Tibial artery (tissue), 4 donors: ENCODE measurements around the gene SLC26A1.

ENCODE experiments used
- DNase-seq, 2 donors: peaks; one replicate each; pipeline ENCODE4 v3.0.0-alpha.2; 2019
- H3K27ac ChIP-seq, 2 donors: fragments of 200-600 bp; sonication (generic) in 1 of 2; 1 replicate in 1 of 2; 2 replicates in 1 of 2; pipeline ENCODE4 v1.5.1; 2018 to 2019; ENCODE audit warnings: mild to moderate bottlenecking in 1 of 2
- H3K27me3 ChIP-seq, 2 donors: fragments of 200-600 bp; sonication (generic) in 1 of 2; one replicate each; pipeline versions ENCODE4 v1.5.1 to v1.6.0; 2016 to 2019
- H3K36me3 ChIP-seq, 3 donors: fragments of 200-600 bp; sonication (generic) in 2 of 3; one replicate each; pipeline ENCODE4 v1.5.1; 2016 to 2019; ENCODE audit warnings: mild to moderate bottlenecking in 2 of 3
- H3K4me1 ChIP-seq, 4 donors: fragments of 200-600 bp; sonication (generic) in 2 of 4; 1 replicate in 3 of 4; 2 replicates in 1 of 4; pipeline ENCODE4 v1.5.1; 2016 to 2019
- H3K4me3 ChIP-seq, 2 donors: fragments of 200-600 bp; sonication (generic) in 1 of 2; 1 replicate in 1 of 2; 2 replicates in 1 of 2; pipeline ENCODE4 v1.5.1; 2018 to 2019; ENCODE audit warnings: mild to moderate bottlenecking in 2 of 2
- H3K9me3 ChIP-seq, 3 donors: fragments of 200-600 bp; sonication (generic) in 1 of 3; one replicate each; pipeline ENCODE4 v1.5.1; 2016 to 2019
- CTCF ChIP-seq, 2 experiments: fragments of 200-600 bp in 1 of 2; fragments of 450-650 bp in 1 of 2; IDR thresholded peaks; one replicate each; pipeline ENCODE4 v1.5.1; 2017 to 2019; ENCODE audit warnings: antibody characterized with exemption in 2 of 2, mild to moderate bottlenecking in 1 of 2, moderate library complexity in 1 of 2
- intact Hi-C: fragments of 100-400 bp; cut with DNase I; formaldehyde crosslinking; loops from one replicate; pipeline ENCODE4 v1.15.0; 2023; ENCODE audit warnings: low total_unique reads

The SLC26A1 gene

GRCh38 chr4:1004557-1005485, 11.6 kb upstream of the SLC26A1 start:
- TF ChIP-seq CTCF (IDR thresholded peaks at IDR 0.05), result no peak
- H3K4me3 ChIP-seq, result no peak overlapping the region
- peaks cover 7 to 86% of the 10 kb centered on the region in 2 donors for H3K27me3 ChIP-seq
- no peaks in the 10 kb centered on the region for H3K9me3 ChIP-seq
- no peak overlapping the region for H3K27ac ChIP-seq
- no peaks in the 10 kb centered on the region for H3K36me3 ChIP-seq
- DNase-seq, result no peak
- intact Hi-C loops, result no loop called here
- H3K4me1 ChIP-seq, result peaks cover 0 to 31% (median 23%) of the 10 kb centered on the region in 4 donors

GRCh38 chr4:1004071-1004418, 10.8 kb upstream of the SLC26A1 start:
- Histone ChIP-seq H3K9me3 (no peaks in the 10 kb centered on the region), H3K27ac (no peak overlapping the region), H3K27me3 (peaks cover 7 to 92% of the 10 kb centered on the region in 2 donors), H3K4me1 (peaks cover 0 to 27% (median 20%) of the 10 kb centered on the region in 4 donors), H3K36me3 (no peaks in the 10 kb centered on the region), H3K4me3 (no peak overlapping the region)
- TF ChIP-seq CTCF (IDR thresholded peaks at IDR 0.05), result no peak
- no peak for DNase-seq
- intact Hi-C loops, result no loop called here

- Histone ChIP-seq H3K9me3 (no peaks in the 10 kb centered on the region), H3K4me3 (no peak overlapping the region), H3K4me1 (peaks cover 0 to 21% (median 16%) of the 10 kb centered on the region in 4 donors), H3K27me3 (peaks cover 7 to 89% of the 10 kb centered on the region in 2 donors), H3K36me3 (no peaks in the 10 kb centered on the region), H3K27ac (no peak overlapping the region)
- intact Hi-C loops, result no loop called here
- no peak for TF ChIP-seq CTCF (IDR thresholded peaks at IDR 0.05)
- no peak for DNase-seq
Observed at GRCh38 chr4:1003271-1004070, 10.3 kb upstream of the SLC26A1 start.

GRCh38 chr4:1002631-1003251, 9.5 kb upstream of the SLC26A1 start:
- DNase-seq, result no peak
- no peak overlapping the region for H3K27ac ChIP-seq
- no peaks in the 10 kb centered on the region for H3K36me3 ChIP-seq
- no peak for TF ChIP-seq CTCF (IDR thresholded peaks at IDR 0.05)
- no peak overlapping the region for H3K4me3 ChIP-seq
- peaks cover 7 to 89% of the 10 kb centered on the region in 2 donors for H3K27me3 ChIP-seq
- H3K9me3 ChIP-seq, result no peaks in the 10 kb centered on the region
- peaks cover 0 to 26% (median 20%) of the 10 kb centered on the region in 4 donors for H3K4me1 ChIP-seq
- intact Hi-C loops, result no loop called here

GRCh38 chr4:1002131-1002630, 9.0 kb upstream of the SLC26A1 start:
- peaks cover 0 to 31% (median 25%) of the 10 kb centered on the region in 4 donors for H3K4me1 ChIP-seq
- intact Hi-C loops, result no loop called here
- H3K36me3 ChIP-seq, result no peaks in the 10 kb centered on the region
- no peak for TF ChIP-seq CTCF (IDR thresholded peaks at IDR 0.05)
- H3K27ac ChIP-seq, result no peak overlapping the region
- DNase-seq, result peak in 1 of 2 donors; percentile 48
- H3K27me3 ChIP-seq, result peaks cover 7 to 92% of the 10 kb centered on the region in 2 donors
- no peaks in the 10 kb centered on the region for H3K9me3 ChIP-seq
- H3K4me3 ChIP-seq, result no peak overlapping the region
